H1 (cell line): ENCODE measurements around the gene CALML4. TPM values are rescaled to one million over a fixed set of nuclear protein-coding genes. Genes with fewer than 3 reads are reported as not detected.

ENCODE experiments used
- CTCF ChIA-PET: fragments of 300-600 bp; sonication (Branson Sonifier 250); formaldehyde crosslinking; loops from one replicate; lab custom pipeline; 2021; ENCODE audit not compliant: partially characterized antibody; lab: Charles Lee
- POLR2A ChIA-PET: fragments of 300-600 bp; sonication (Branson Sonifier 250); formaldehyde crosslinking; loops from one replicate; lab custom pipeline; 2021; ENCODE audit warnings: inconsistent platforms; ENCODE audit not compliant: partially characterized antibody; lab: Charles Lee
- DNase-seq, 2 experiments: peaks; one replicate each; pipeline versions ENCODE4 v3.0.0 to v3.0.0-alpha.2; 2010 to 2022; ENCODE audit warnings: low spot score in 2 of 2, low read depth in 1 of 2, mixed read lengths in 1 of 2
- FAIRE-seq: peaks from 2 replicates; lab custom pipeline; 2011; peaks lifted over from hg19 to GRCh38; lab: Jason Lieb, UNC
- H2AFZ ChIP-seq: 2 replicates; pipeline ENCODE4 v1.8.1; 2012; ENCODE audit warnings: low read length, inconsistent platforms
- H2AK5ac ChIP-seq: 2 replicates; pipeline ENCODE4 v1.6.1; 2013; ENCODE audit warnings: low read depth, low read length
- H2BK120ac ChIP-seq: replicated peaks from 2 replicates; pipeline ENCODE3; 2013; ENCODE audit warnings: low read depth, low read length, inconsistent platforms
- H2BK12ac ChIP-seq: 2 replicates; pipeline ENCODE4 v1.6.1; 2013; ENCODE audit warnings: low read depth, low read length
- H2BK15ac ChIP-seq: 2 replicates; pipeline ENCODE4 v1.6.1; 2013; ENCODE audit warnings: low read length
- H2BK20ac ChIP-seq: 2 replicates; pipeline ENCODE4 v1.6.1; 2013; ENCODE audit warnings: low read length
- H2BK5ac ChIP-seq: 2 replicates; pipeline ENCODE4 v1.6.1; 2013; ENCODE audit warnings: low read depth, low read length
- H3K14ac ChIP-seq: 2 replicates; pipeline ENCODE4 v1.6.1; 2013; ENCODE audit warnings: inconsistent platforms; ENCODE audit not compliant: insufficient read length
- H3K18ac ChIP-seq: 2 replicates; pipeline ENCODE4 v1.6.1; 2013; ENCODE audit warnings: low read length; ENCODE audit errors: extremely low read depth
- H3K23ac ChIP-seq: 2 replicates; pipeline ENCODE4 v1.6.1; 2013; ENCODE audit warnings: inconsistent platforms; ENCODE audit not compliant: insufficient read length
- H3K23me2 ChIP-seq: 2 replicates; pipeline ENCODE4 v1.6.1; 2013; ENCODE audit warnings: low read depth, low read length
- H3K27ac ChIP-seq: 2 replicates; pipeline ENCODE4 v1.6.1; 2011; ENCODE audit warnings: low read depth, low read length, inconsistent platforms
- H3K27me3 ChIP-seq, 4 experiments: replicated peaks in 1 of 4; 1 replicate in 1 of 4; 2 replicates in 3 of 4; pipeline versions ENCODE4 v1.6.1 to v1.8.1; 2011 to 2013; ENCODE audit warnings: low read length in 3 of 4, mild to moderate bottlenecking in 3 of 4, inconsistent platforms in 2 of 4, mixed read lengths in 2 of 4, moderate library complexity in 1 of 4; ENCODE audit not compliant: control insufficient read depth in 3 of 4, insufficient read depth in 3 of 4; ENCODE audit errors: extremely low read depth in 1 of 4
- H3K36me3 ChIP-seq, 4 experiments: 2 replicates each; pipeline versions ENCODE4 v1.6.1 to v1.8.1; 2011 to 2013; ENCODE audit warnings: mild to moderate bottlenecking in 4 of 4, low read length in 3 of 4, moderate library complexity in 2 of 4, control low read depth in 1 of 4, inconsistent platforms in 1 of 4; ENCODE audit not compliant: insufficient read depth in 4 of 4, control insufficient read depth in 2 of 4
- H3K4ac ChIP-seq: replicated peaks from 2 replicates; pipeline ENCODE3; 2013; ENCODE audit warnings: low read length, low read depth, mixed read lengths, inconsistent platforms; ENCODE audit not compliant: insufficient read length
- H3K4me1 ChIP-seq, 4 experiments: replicated peaks in 1 of 4; 1 replicate in 1 of 4; 2 replicates in 3 of 4; pipeline versions ENCODE4 v1.6.1 to v1.8.1; 2011 to 2013; ENCODE audit warnings: low read length in 3 of 4, inconsistent platforms in 2 of 4, mixed read lengths in 1 of 4; ENCODE audit not compliant: insufficient read depth in 4 of 4, control insufficient read depth in 3 of 4
- H3K4me2 ChIP-seq, 2 experiments: 2 replicates each; pipeline versions ENCODE4 v1.6.1 to v1.8.1; 2011 to 2013; ENCODE audit warnings: low read depth in 2 of 2, low read length in 2 of 2, control low read depth in 1 of 2, inconsistent platforms in 1 of 2, mild to moderate bottlenecking in 1 of 2; ENCODE audit not compliant: insufficient read depth in 1 of 2
- H3K4me3 ChIP-seq, 4 experiments: fragments of 200-600, 300-600 bp in 1 of 4; sonication (generic), shearing (Covaris generic), sonication (Bioruptor Twin) in 1 of 4; 2 replicates each; pipeline versions ENCODE4 v1.5.1 to v1.8.1; 2011 to 2016; ENCODE audit warnings: low read length in 4 of 4, low read depth in 3 of 4, control low read depth in 2 of 4, inconsistent platforms in 2 of 4, mild to moderate bottlenecking in 2 of 4, mixed read lengths in 1 of 4, moderate library complexity in 1 of 4; ENCODE audit not compliant: insufficient read depth in 2 of 4; ENCODE audit errors: extremely low read depth in 1 of 4
- H3K56ac ChIP-seq: replicated peaks from 2 replicates; pipeline ENCODE3; 2013; ENCODE audit warnings: low read depth, mild to moderate bottlenecking, mixed read lengths, low read length, inconsistent platforms; ENCODE audit not compliant: insufficient read length
- H3K79me1 ChIP-seq: 2 replicates; pipeline ENCODE4 v1.6.1; 2013; ENCODE audit warnings: low read depth, low read length, control low read depth
- H3K79me2 ChIP-seq, 2 experiments: 2 replicates each; pipeline versions ENCODE4 v1.6.1 to v1.8.1; 2012 to 2013; ENCODE audit warnings: low read length in 2 of 2, mild to moderate bottlenecking in 2 of 2, inconsistent platforms in 1 of 2; ENCODE audit not compliant: insufficient read depth in 2 of 2, control insufficient read depth in 1 of 2
- H3K9ac ChIP-seq, 4 experiments: replicated peaks in 1 of 4; 1 replicate in 1 of 4; 2 replicates in 3 of 4; pipeline versions ENCODE4 v1.6.1 to v1.8.1; 2011 to 2013; ENCODE audit warnings: low read depth in 3 of 4, low read length in 3 of 4, control low read depth in 2 of 4, mild to moderate bottlenecking in 2 of 4, moderate library complexity in 2 of 4, inconsistent platforms in 1 of 4; ENCODE audit errors: extremely low read depth in 1 of 4
- H3K9me3 ChIP-seq, 2 experiments: 2 replicates each; pipeline versions ENCODE4 v1.6.1 to v1.8.1; 2012 to 2013; ENCODE audit warnings: mild to moderate bottlenecking in 2 of 2, moderate library complexity in 2 of 2, control low read depth in 1 of 2, inconsistent platforms in 1 of 2, low read depth in 1 of 2, low read length in 1 of 2, mixed read lengths in 1 of 2; ENCODE audit not compliant: insufficient read depth in 2 of 2
- H4K20me1 ChIP-seq, 2 experiments: replicated peaks in 1 of 2; 2 replicates each; pipeline versions ENCODE3 to v1.8.1; 2011 to 2013; ENCODE audit warnings: inconsistent platforms in 2 of 2, low read length in 2 of 2, mild to moderate bottlenecking in 1 of 2; ENCODE audit not compliant: insufficient read depth in 2 of 2, control insufficient read depth in 1 of 2
- H4K5ac ChIP-seq: 2 replicates; pipeline ENCODE4 v1.6.1; 2013; ENCODE audit warnings: low read length, low read depth, mixed read lengths, inconsistent platforms; ENCODE audit not compliant: insufficient read length
- H4K8ac ChIP-seq: 2 replicates; pipeline ENCODE4 v1.8.0; 2013; ENCODE audit warnings: mild to moderate bottlenecking, moderate library complexity, low read length, inconsistent platforms; ENCODE audit not compliant: insufficient read depth; ENCODE audit errors: extremely low read depth
- H4K91ac ChIP-seq: replicated peaks from 2 replicates; pipeline ENCODE3; 2013; ENCODE audit warnings: low read length, mixed read lengths, inconsistent platforms; ENCODE audit not compliant: insufficient read length
- POLR2AphosphoS5 ChIP-seq: IDR thresholded peaks from 2 replicates; pipeline ENCODE4 v1.6.1; 2011; ENCODE audit warnings: low read depth, low read length
- RXRA ChIP-seq: IDR thresholded peaks from 2 replicates; pipeline ENCODE4 v1.6.1; 2011; ENCODE audit warnings: low read depth, mild to moderate bottlenecking, low read length, moderate library complexity; ENCODE audit not compliant: insufficient read depth
- WGBS, 2 experiments: shearing (Covaris generic) in 1 of 2; methylation state at CpG; one replicate each; pipeline versions ENCODE4 v1.1.6 to v1.1.7; 2013 to 2015; ENCODE audit warnings: low lambda C conversion rate in 2 of 2, mixed read lengths in 2 of 2, inconsistent platforms in 1 of 2, low coverage in 1 of 2, missing lambda C conversion rate in 1 of 2; ENCODE audit not compliant: insufficient replicate concordance in 2 of 2, insufficient coverage in 1 of 2, insufficient read length in 1 of 2; ENCODE audit errors: extremely low coverage in 1 of 2, missing lambda C conversion rate in 1 of 2; 5-methylcytosine and 5-hydroxymethylcytosine counted together
- polyA plus RNA-seq, 7 experiments: library from polyadenylated mRNA; depleted of rRNA in 3 of 7; stranded (reverse) in 5 of 7; unstranded in 2 of 7; fragments of >200 nt in 5 of 7; fragments of 200-250 nt in 2 of 7; gene quantifications; 1 replicate in 5 of 7; 2 replicates in 1 of 7; 4 replicates in 1 of 7; pipeline versions ENCODE4 v1.2.1 to v1.2.3, GENCODE V29; 2011 to 2013; ENCODE audit warnings: missing spikeins in 2 of 7, mixed read lengths in 2 of 7
- total RNA-seq: library from RNA; stranded (reverse); fragmentation: NEBNext Ultra II Directional; extraction: Animal tissue kit (Norgen Biotek cat#: 25700); gene quantifications from 2 replicates; pipeline ENCODE4 v1.2.1, GENCODE V29; 2021

Gene CALML4
- total and polyA plus RNA-seq, 2 of the 8 experiments (the other 6 are each of a cell fraction or from before 2014, with no cell fraction given), result 3.8 to 12.5 TPM

GRCh38 chr15:68196445-68197169 lies 8.5 kb downstream of the CALML4 start:
- Histone ChIP-seq H3K79me1 (no peaks in the 10 kb centered on the region; the same call in 1 of the 2 replicates), H2BK20ac (no peak overlapping the region), H3K23me2 (no peaks in the 10 kb centered on the region), H4K91ac (no peak overlapping the region), H3K18ac (no peak overlapping the region), H3K23ac (no peak overlapping the region), H2AFZ (no peak overlapping the region), H2BK5ac (no peak overlapping the region), H4K8ac (peak overlapping the region; percentile 63; the same call in 1 of the 2 replicates), H3K4me3 (no peak overlapping the region), H4K20me1 (peaks cover 9 to 18% of the 10 kb centered on the region in 2 experiments), H3K27ac (no peak overlapping the region), H3K9ac (no peak overlapping the region), H2BK12ac (no peak overlapping the region), H3K4ac (no peak overlapping the region), H3K9me3 (no peaks in the 10 kb centered on the region), H3K56ac (no peak overlapping the region), H3K4me1 (peaks cover 0 to 13% (median 8%) of the 10 kb centered on the region in 4 experiments; a peak in 6 of 7 replicates), H3K14ac (no peak overlapping the region), H3K27me3 (no peaks in the 10 kb centered on the region), H2BK15ac (no peak overlapping the region), H3K36me3 (peaks cover 0 to 15% (median 10%) of the 10 kb centered on the region in 4 experiments; a peak in 4 of 8 replicates)
- ChIA-PET POLR2A (interaction anchor here (0.9 to 4.6 kb wide), 4 partner anchors 10 to 53 kb away, joined by 3 to 20 read pairs (median 11); partner anchors contain the start of gene CALML4), CTCF (interaction anchor here (0.8 to 11.6 kb wide), 11 partner anchors 9 to 333 kb away, joined by 3 to 101 read pairs (median 4); partner anchors contain the start of gene CALML4)
- no peak for FAIRE-seq
- no peak for DNase-seq
- 91% methylated on average over 17 of the region's 17 CpGs; no CpG with 5 or more reads in 1 of the 2 experiments for WGBS, 2 experiments
- peak; percentile 37; the same call in 1 of the 2 replicates for TF ChIP-seq POLR2AphosphoS5
- no peak for TF ChIP-seq RXRA
- TF ChIP-seq, all 59 proteins: peak for 1
- no peak overlapping the region for H4K5ac ChIP-seq
- H2BK120ac ChIP-seq, result no peak overlapping the region
- H3K4me2 ChIP-seq, result no peak overlapping the region
- no peaks in the 10 kb centered on the region for H3K79me2 ChIP-seq
- no peak overlapping the region for H2AK5ac ChIP-seq
